C4-2B (cell line): Measurements from ENCODE around the gene VPS35L.

Experiments
- CTCF ChIP-seq: fragments of 450-650 bp; conservative IDR thresholded peaks from 2 replicates; pipeline ENCODE4 v1.5.1; 2017; ENCODE audit warnings: mild to moderate bottlenecking
- ZFX ChIP-seq: fragments of 450-650 bp; IDR thresholded peaks from 2 replicates; pipeline ENCODE4 v1.6.1; 2017

DNA sequence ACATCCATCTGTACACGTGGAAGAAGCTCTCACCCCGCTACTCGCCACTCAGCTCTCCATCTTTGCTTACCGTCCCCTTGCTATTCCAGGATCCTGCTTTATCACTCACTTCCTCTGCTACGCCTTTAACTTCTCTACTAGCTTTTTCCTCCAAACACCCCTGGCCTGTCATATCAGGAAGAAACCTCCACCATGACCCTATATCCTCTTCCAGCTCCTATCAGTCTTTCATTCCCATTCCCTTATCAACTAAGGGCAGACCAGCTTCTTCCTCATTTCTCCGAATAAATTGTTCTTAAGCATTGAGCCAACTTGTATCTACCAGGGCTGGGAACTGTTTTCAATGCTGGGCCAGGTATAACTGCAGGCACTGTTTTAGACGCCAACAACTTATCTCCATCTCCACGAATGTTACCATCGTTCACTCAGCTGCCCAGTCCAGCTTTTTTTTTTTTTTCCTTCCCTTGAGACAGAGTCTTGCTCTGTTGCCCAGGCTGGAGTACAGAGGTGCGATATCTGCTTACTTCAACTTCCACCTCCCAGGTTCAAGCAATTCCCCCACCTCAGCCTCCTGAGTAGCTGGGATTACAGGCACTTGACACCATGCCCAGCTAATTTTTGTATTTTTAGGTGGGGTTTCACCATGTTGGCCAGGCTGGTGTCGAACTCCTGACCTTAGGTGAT is 166.9 kb downstream of the VPS35L start:
- TF ChIP-seq CTCF, result no peak
- TF ChIP-seq ZFX, result no peak
